GM12801 (cell line): ENCODE results near the gene KDM4F.

Experiments
- TF ChIP-seq, protein P1 (sequence below): IDR thresholded peaks from one replicate; pipeline ENCODE4 v1.5.1; 2011; ENCODE audit warnings: control low read depth; ENCODE audit not compliant: insufficient read length; ENCODE audit errors: extremely low read depth

The KDM4F gene

DNA sequence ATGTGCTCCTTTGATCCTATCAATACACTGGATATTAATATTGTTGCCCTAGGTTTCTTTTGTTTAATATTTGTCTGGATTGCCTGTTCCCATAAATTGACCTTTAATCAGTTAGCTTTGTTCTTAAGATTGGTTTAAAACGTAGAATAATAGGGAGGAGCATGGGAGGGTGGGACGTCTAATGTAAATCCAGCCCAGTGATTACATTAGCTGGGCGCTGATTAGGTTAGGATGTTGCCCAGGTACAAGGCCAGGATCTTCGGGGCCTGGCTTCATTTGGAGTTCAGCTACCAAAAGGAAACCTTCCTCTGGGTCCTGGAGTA lies 17.5 kb downstream of the KDM4F start, which contains the start of gene SRSF8:
TSS of gene SRSF8 (plus strand) at position 204 of the 323 bp plus-strand sequence. CDS start 308 bp downstream, outside the sequence.
- TF ChIP-seq, protein P1, sequence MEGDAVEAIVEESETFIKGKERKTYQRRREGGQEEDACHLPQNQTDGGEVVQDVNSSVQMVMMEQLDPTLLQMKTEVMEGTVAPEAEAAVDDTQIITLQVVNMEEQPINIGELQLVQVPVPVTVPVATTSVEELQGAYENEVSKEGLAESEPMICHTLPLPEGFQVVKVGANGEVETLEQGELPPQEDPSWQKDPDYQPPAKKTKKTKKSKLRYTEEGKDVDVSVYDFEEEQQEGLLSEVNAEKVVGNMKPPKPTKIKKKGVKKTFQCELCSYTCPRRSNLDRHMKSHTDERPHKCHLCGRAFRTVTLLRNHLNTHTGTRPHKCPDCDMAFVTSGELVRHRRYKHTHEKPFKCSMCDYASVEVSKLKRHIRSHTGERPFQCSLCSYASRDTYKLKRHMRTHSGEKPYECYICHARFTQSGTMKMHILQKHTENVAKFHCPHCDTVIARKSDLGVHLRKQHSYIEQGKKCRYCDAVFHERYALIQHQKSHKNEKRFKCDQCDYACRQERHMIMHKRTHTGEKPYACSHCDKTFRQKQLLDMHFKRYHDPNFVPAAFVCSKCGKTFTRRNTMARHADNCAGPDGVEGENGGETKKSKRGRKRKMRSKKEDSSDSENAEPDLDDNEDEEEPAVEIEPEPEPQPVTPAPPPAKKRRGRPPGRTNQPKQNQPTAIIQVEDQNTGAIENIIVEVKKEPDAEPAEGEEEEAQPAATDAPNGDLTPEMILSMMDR, result no peak

DNA sequence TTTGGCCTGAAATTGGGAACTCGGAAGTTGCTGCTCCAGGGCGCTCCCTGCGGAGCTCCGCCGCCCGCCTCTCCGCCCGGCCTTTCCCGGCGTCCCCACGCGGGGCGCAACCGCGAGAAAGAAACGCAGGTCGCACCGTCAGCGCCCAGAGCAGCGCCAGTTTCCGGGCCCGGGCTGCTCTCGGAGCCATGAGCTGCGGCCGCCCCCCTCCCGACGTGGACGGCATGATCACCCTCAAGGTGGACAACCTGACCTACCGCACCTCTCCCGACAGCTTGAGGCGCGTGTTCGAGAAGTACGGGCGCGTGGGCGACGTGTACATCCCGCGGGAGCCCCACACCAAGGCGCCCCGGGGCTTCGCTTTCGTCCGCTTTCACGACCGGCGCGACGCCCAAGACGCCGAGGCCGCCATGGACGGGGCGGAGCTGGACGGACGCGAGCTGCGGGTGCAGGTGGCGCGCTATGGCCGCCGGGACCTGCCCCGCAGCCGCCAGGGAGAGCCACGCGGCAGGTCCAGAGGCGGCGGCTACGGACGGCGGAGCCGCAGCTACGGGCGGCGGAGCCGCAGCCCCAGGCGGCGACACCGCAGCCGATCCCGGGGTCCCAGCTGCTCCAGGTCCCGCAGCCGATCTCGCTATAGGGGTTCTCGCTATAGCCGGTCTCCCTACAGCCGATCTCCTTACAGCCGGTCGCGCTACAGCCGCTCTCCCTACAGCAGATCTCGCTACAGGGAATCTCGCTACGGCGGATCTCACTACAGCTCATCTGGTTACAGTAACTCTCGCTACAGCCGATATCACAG lies 18.0 kb downstream of the KDM4F start:
- TF ChIP-seq, protein P1, result no peak

DNA sequence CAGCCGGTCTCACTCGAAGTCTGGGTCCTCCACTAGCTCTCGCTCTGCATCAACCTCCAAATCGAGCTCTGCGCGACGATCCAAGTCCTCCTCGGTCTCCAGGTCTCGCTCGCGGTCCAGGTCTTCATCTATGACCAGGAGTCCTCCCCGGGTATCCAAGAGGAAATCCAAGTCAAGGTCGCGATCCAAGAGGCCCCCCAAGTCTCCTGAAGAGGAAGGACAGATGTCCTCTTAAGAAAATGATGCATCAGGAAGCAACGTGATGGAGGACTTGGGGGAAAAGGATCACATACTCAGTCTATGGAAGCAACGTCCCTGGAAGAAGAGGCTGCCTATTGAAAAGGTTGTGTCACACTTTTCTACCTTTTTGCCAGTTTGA lies 18.6 kb downstream of the KDM4F start:
- TF ChIP-seq, protein P1, result no peak

DNA sequence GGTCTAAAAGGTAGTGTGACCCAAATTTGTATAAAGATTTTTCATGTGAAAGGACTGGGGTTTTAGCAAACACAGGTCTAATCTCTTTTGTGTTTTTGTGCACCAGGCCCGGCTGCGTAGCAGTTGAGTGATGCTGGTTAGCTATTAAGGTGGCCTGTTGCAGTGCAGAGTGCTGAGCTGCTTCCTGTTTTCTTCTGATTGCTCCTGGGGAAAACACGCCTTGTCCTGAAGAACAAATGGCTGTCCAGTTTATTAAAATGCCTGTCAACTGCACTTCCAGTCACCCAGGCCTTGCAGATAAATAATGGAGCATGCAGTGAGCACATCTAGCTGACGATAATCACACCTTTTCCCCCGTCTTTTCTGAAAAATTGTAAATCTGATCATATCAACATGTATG lies 19.3 kb downstream of the KDM4F start:
- TF ChIP-seq, protein P1, result no peak

DNA sequence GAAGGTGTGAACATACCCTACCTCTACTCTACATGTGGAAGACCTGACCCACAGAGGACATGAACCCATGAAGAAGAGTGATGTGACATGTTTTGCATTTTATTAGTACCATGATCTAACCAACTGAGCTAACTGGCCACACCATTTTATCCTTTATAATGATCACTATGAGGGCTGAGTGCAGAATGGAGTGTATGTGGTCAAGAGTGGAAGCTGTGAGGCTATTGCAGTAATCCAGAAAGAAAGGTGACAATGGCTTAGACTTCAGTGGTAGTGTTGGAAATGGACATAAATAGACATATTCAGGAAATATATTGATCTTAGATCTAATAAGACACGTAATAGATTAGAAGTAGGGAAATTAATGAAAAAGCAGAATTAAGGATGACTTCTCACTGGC lies 21.2 kb downstream of the KDM4F start:
- TF ChIP-seq, protein P1, result no peak

DNA sequence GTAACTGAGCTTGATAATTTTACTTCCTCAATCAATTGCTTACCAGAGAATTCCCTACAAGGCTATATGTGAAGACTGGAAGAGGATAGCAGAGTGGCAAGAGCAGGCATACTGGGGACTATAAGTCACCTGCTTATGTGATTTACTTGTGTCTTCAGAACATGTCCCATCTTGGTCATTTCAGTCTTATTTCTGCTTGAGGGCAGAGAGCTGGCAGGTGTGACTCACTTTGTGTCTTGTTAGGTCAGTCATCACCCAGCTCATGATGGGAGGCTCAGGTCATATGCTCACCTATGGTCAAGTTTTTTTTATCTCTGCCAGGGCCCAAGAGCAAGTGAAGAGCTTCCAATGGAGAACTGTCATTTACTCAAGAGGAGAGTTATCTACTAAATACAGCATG lies 23.7 kb downstream of the KDM4F start:
- TF ChIP-seq, protein P1, result no peak

DNA sequence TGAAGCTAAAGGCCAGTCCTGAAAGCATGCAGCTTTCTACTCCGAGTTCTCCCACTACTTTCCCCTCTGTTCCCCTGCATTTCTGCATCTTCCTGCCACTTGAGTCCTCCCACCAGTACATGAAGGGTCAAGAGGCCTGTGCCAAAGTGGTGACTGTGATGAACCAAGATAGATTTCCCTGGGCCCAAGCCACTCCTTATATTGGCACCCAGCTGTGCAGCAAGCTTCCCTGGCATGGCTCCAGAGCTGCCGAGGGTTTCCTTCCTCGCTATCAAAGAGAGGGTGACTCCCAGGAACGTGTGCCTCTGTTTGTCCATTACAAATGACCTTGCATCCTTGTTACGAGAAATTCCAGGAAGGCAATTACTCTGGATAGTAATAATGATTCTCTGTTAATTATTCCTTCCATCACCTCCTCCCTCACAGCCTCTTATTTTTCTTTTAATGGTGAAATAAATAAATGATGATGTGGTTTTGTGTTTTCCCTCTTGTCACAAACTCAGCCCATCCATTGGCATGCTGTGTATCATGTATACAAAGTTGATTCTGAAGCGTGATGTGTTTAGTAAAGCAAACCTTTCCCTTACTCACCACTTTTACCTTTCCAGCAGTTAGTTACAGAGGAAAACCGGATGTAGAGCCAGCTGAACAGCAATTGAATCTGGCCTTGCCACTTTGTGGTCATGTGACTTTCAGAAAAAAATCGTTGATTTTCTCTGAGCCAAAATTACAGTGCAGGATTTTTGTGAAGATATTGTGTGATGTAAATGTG lies 25.8 kb downstream of the KDM4F start:
- TF ChIP-seq, protein P1, result no peak
